Panc1 (cell line): ENCODE results near the gene ADAMTSL3.

Source experiments
- CTCF ChIP-seq: fragments of 450-650 bp; IDR thresholded peaks from 2 replicates; pipeline ENCODE4 v1.5.1; 2017; ENCODE audit warnings: mild to moderate bottlenecking
- REST ChIP-seq, 2 experiments: IDR thresholded peaks; 2 replicates each; pipeline ENCODE4 v1.6.1; 2011 to 2012; ENCODE audit warnings: low read depth in 2 of 2, control low read depth in 1 of 2, low read length in 1 of 2, mild to moderate bottlenecking in 1 of 2, moderate library complexity in 1 of 2; ENCODE audit not compliant: insufficient read depth in 1 of 2
- TCF7L2 ChIP-seq: IDR thresholded peaks from 2 replicates; pipeline ENCODE4 v1.6.1; 2011; ENCODE audit warnings: mild to moderate bottlenecking, low read depth, low read length, inconsistent platforms

GRCh38 chr15:83911345-83911744, 257.4 kb downstream of the ADAMTSL3 start:
- TF ChIP-seq CTCF: no peak
- no peak for TF ChIP-seq TCF7L2
- no peak for TF ChIP-seq REST (IDR thresholded peaks at IDR 0.05; ENCODE audit: insufficient read depth in 1 of 2, low read depth in 2 of 2, low read length in 1 of 2)
